Suprapubic skin (tissue), 4 donors: ENCODE data around the gene TPK1. TPM values are rescaled to one million over a fixed set of nuclear protein-coding genes. Genes with fewer than 3 reads are reported as not detected.

Experiments
- DNase-seq, 2 donors: peaks; one replicate each; pipeline ENCODE4 v3.0.0-alpha.2; 2019; ENCODE audit warnings: low spot score in 2 of 2
- H3K27ac ChIP-seq: fragments of 200-600 bp; sonication (generic); one replicate; pipeline ENCODE4 v1.5.1; 2019
- H3K27me3 ChIP-seq: fragments of 200-600 bp; sonication (generic); one replicate; pipeline ENCODE4 v1.5.1; 2019
- H3K36me3 ChIP-seq: fragments of 200-600 bp; sonication (generic); one replicate; pipeline ENCODE4 v1.5.1; 2019
- H3K4me1 ChIP-seq: fragments of 200-600 bp; sonication (generic); one replicate; pipeline ENCODE4 v1.5.1; 2019
- H3K4me3 ChIP-seq: fragments of 200-600 bp; sonication (generic); one replicate; pipeline ENCODE4 v1.5.1; 2019; ENCODE audit warnings: mild to moderate bottlenecking
- H3K9me3 ChIP-seq: fragments of 200-600 bp; sonication (generic); one replicate; pipeline ENCODE4 v1.5.1; 2019
- EP300 ChIP-seq: sonication (generic); formaldehyde crosslinking; IDR thresholded peaks from one replicate; pipeline ENCODE4 v1.6.1; 2017; ENCODE audit warnings: antibody characterized with exemption
- POLR2A ChIP-seq, 2 donors: fragments of 450-650 bp; IDR thresholded peaks; one replicate each; pipeline ENCODE4 v1.6.1; 2017; ENCODE audit warnings: antibody characterized with exemption in 2 of 2, mild to moderate bottlenecking in 2 of 2, moderate library complexity in 2 of 2
- POLR2AphosphoS5 ChIP-seq, 3 donors: sonication (generic); formaldehyde crosslinking; IDR thresholded peaks; one replicate each; pipeline ENCODE4 v1.6.1; 2017; ENCODE audit warnings: antibody characterized with exemption in 3 of 3
- WGBS: methylation state at CpG from one replicate; pipeline ENCODE4 v1.1.5; 2018; 5-methylcytosine and 5-hydroxymethylcytosine counted together
- total RNA-seq, 4 donors: library from RNA; depleted of rRNA; stranded (reverse); fragments of >200 nt; gene quantifications; one replicate each; pipeline ENCODE4 v1.1.0, GENCODE V29; 2016
- TF ChIP-seq, protein P1 (sequence below), 2 donors: fragments of 200-600 bp in 1 of 2; fragments of 450-650 bp in 1 of 2; sonication (generic) in 1 of 2; IDR thresholded peaks; one replicate each; pipeline ENCODE4 v1.5.1; 2016 to 2019; ENCODE audit warnings: antibody characterized with exemption in 2 of 2, mild to moderate bottlenecking in 1 of 2, moderate library complexity in 1 of 2

Gene TPK1
- total RNA-seq, 4 donors from 2014 or later, result 1.4 to 3.9 (median 2.8) TPM

DNA sequence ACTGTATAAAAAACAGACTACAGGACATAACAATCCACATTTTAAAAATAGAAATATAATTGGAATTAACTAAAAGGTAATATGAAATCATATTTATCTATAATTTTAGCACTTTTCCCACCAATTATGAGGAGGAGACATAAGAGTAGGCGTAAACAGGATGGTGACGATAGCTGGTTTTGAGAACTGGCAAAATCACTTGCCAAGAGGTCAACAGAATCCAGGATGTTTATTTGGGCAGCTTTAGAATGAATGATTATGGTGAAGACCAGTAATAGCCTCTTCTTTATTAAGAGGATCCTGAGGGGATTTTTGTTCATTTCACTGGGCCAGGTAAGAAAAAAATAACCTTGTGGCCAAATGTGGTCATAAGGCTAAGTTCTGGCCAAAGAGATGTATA is 67.2 kb downstream of the TPK1 start:
- no peak for DNase-seq
- H3K27me3 ChIP-seq, result no peaks in the 10 kb centered on the region
- WGBS, result 81% methylated on average over 2 of the region's 2 CpGs
- TF ChIP-seq POLR2A (IDR thresholded peaks at IDR 0.05) (no peak), POLR2AphosphoS5 (IDR thresholded peaks at IDR 0.05) (no peak), EP300 (no peak)
- TF ChIP-seq, protein P1, sequence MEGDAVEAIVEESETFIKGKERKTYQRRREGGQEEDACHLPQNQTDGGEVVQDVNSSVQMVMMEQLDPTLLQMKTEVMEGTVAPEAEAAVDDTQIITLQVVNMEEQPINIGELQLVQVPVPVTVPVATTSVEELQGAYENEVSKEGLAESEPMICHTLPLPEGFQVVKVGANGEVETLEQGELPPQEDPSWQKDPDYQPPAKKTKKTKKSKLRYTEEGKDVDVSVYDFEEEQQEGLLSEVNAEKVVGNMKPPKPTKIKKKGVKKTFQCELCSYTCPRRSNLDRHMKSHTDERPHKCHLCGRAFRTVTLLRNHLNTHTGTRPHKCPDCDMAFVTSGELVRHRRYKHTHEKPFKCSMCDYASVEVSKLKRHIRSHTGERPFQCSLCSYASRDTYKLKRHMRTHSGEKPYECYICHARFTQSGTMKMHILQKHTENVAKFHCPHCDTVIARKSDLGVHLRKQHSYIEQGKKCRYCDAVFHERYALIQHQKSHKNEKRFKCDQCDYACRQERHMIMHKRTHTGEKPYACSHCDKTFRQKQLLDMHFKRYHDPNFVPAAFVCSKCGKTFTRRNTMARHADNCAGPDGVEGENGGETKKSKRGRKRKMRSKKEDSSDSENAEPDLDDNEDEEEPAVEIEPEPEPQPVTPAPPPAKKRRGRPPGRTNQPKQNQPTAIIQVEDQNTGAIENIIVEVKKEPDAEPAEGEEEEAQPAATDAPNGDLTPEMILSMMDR (IDR thresholded peaks at IDR 0.05), result no peak
- H3K4me1 ChIP-seq, result no peaks in the 10 kb centered on the region
- H3K4me3 ChIP-seq, result no peak overlapping the region
- no peak overlapping the region for H3K27ac ChIP-seq
- no peaks in the 10 kb centered on the region for H3K9me3 ChIP-seq
- H3K36me3 ChIP-seq, result no peaks in the 10 kb centered on the region

DNA sequence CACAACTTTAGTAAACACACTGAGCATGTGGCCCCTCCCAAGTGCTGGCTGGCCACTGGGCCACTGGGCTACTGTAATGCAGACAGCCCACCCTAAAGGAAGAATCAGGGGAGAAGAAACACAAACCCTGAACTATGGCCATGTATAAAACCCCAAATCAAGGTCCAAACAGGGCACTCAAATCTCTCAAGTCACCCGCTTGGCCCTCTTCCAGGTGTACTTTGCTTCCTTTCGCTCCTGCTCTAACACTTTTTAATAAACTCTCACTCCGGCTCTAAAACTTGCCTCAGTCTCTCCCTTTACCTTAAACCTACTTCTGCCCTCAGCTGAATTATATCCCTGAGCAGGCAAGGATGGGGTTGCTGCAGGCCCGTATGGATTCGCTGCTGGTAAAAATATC is 72.6 kb downstream of the TPK1 start:
- no peaks in the 10 kb centered on the region for H3K27me3 ChIP-seq
- no peak for DNase-seq
- TF ChIP-seq POLR2A (IDR thresholded peaks at IDR 0.05) (no peak), POLR2AphosphoS5 (IDR thresholded peaks at IDR 0.05) (no peak), EP300 (no peak)
- TF ChIP-seq, protein P1 (IDR thresholded peaks at IDR 0.05), result no peak
- H3K27ac ChIP-seq, result no peak overlapping the region
- no peaks in the 10 kb centered on the region for H3K9me3 ChIP-seq
- no peak overlapping the region for H3K4me3 ChIP-seq
- H3K4me1 ChIP-seq, result no peaks in the 10 kb centered on the region
- 88% methylated on average over 5 of the region's 5 CpGs for WGBS
- H3K36me3 ChIP-seq, result no peaks in the 10 kb centered on the region

DNA sequence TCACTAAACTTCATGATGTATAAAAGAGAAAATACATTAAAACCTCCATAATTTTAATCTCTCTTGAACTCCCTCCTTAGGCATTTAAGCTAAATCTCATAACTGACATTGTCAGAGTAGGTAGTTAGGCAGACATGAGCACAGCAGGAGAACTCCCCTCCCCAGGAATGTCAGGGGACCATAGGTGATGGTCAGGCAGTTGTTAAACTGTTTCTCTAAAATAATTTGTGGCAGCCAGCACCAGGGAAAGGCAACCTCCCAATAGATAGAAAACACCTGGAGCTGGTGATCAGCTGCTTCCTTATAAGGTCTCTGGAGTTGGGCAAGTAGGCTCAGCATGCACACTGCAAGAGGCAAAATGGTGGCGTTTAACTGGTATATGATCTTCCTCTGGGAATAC is 73.0 kb downstream of the TPK1 start:
- Histone ChIP-seq H3K27ac (no peak overlapping the region), H3K9me3 (no peaks in the 10 kb centered on the region), H3K4me3 (no peak overlapping the region), H3K4me1 (no peaks in the 10 kb centered on the region), H3K27me3 (no peaks in the 10 kb centered on the region), H3K36me3 (no peaks in the 10 kb centered on the region)
- no peak for DNase-seq
- WGBS, result 93% methylated on average over 1 of the region's 1 CpG
- TF ChIP-seq EP300 (no peak), POLR2AphosphoS5 (IDR thresholded peaks at IDR 0.05) (no peak)
- TF ChIP-seq, protein P1 (IDR thresholded peaks at IDR 0.05), result no peak

DNA sequence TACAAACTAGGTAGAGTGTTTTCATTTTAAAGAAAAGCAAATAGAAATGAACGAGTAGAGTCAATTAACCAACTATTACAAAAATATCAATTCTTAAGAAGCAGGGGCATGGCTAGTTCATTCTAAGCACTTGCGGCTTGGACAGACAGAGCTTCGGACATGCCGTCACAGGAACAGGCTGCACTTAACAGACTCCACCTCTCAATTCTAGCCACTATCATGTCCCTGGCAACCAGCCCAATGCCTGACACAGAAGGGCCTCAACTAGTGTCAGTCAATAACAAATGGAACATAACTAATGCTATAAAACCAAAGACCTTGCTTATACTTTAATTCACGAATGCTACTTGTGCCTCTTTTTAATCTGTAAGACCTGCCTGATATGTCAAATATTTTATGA is 74.4 kb downstream of the TPK1 start:
- Histone ChIP-seq H3K4me3 (no peak overlapping the region), H3K9me3 (no peaks in the 10 kb centered on the region), H3K4me1 (no peaks in the 10 kb centered on the region), H3K27ac (no peak overlapping the region), H3K27me3 (no peaks in the 10 kb centered on the region), H3K36me3 (no peaks in the 10 kb centered on the region)
- no peak for TF ChIP-seq POLR2AphosphoS5 (IDR thresholded peaks at IDR 0.05)
- DNase-seq, result no peak
- WGBS, result 67% methylated on average over 5 of the region's 5 CpGs

DNA sequence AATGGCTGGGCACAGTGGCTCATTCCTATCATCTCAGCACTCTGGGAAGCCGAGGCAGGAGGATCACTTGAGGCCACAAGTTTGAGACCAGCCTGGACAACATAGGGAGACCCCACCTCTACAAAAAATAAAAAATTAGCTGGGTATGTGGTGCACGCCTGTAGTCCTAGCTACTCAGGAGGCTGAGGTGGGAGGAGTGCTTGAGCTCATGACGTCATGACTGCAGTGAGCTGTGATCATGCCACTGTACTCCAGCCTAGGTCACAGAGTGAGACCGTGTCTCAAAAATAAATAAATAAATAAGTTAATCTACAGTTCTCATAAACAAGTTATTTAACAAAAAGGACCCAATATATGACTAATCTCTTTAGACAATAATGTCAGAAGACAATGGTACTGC is 76.2 kb downstream of the TPK1 start:
- Histone ChIP-seq H3K4me1 (no peaks in the 10 kb centered on the region), H3K36me3 (no peaks in the 10 kb centered on the region), H3K27ac (no peak overlapping the region), H3K27me3 (no peaks in the 10 kb centered on the region), H3K9me3 (no peaks in the 10 kb centered on the region), H3K4me3 (no peak overlapping the region)
- DNase-seq, result no peak
- no peak for TF ChIP-seq POLR2AphosphoS5 (IDR thresholded peaks at IDR 0.05)
- TF ChIP-seq, protein P1 (IDR thresholded peaks at IDR 0.05), result no peak
- TF ChIP-seq EP300, result no peak
- no peak for TF ChIP-seq POLR2A (IDR thresholded peaks at IDR 0.05)
- WGBS, result 46% methylated on average over 4 of the region's 4 CpGs

DNA sequence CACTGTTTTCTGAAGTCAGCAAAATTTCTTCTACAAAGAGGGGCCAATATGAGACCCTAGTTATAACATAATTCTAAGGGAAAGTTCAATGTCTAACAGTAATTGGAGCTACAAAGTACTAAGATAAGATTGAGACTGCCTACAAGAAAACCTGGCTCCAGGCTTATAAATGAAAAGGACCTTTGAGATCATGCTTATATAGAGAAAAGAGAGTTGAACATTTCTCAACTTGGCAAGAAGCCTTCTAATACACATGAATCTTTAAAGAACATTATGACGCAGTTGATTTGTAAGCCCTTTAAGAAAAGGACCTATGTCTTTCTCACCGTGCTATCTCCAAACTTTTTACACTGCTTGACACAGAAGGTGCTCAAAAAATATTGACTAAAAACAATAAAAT is 87.9 kb downstream of the TPK1 start:
- Histone ChIP-seq H3K9me3 (no peaks in the 10 kb centered on the region), H3K27ac (no peak overlapping the region), H3K4me3 (no peak overlapping the region), H3K27me3 (no peaks in the 10 kb centered on the region), H3K4me1 (no peaks in the 10 kb centered on the region), H3K36me3 (no peaks in the 10 kb centered on the region)
- WGBS, result 53% methylated on average over 2 of the region's 2 CpGs
- TF ChIP-seq POLR2A (IDR thresholded peaks at IDR 0.05) (no peak), EP300 (no peak), POLR2AphosphoS5 (IDR thresholded peaks at IDR 0.05) (no peak)
- TF ChIP-seq, protein P1 (IDR thresholded peaks at IDR 0.05), result no peak
- no peak for DNase-seq
